Astrocyte (in vitro differentiated cells and primary cell): Measurements from ENCODE around the gene HECTD4. TPM values are rescaled to one million over a fixed set of nuclear protein-coding genes. Genes with fewer than 3 reads are reported as not detected.

ENCODE experiments used
- DNase-seq: peaks from one replicate; pipeline ENCODE4 v3.0.0-alpha.2; 2010; ENCODE audit warnings: low read depth
- FAIRE-seq: peaks from 2 replicates; lab custom pipeline; 2011; peaks lifted over from hg19 to GRCh38; lab: Jason Lieb, UNC
- H2AFZ ChIP-seq: 2 replicates; pipeline ENCODE4 v1.6.0; 2012; ENCODE audit warnings: low read depth, low read length, inconsistent platforms
- H3K27ac ChIP-seq: 2 replicates; pipeline ENCODE4 v1.5.1; 2011; ENCODE audit warnings: low read depth, low read length, inconsistent platforms
- H3K27me3 ChIP-seq: 2 replicates; pipeline ENCODE4 v1.6.0; 2011; ENCODE audit warnings: low read length, inconsistent platforms; ENCODE audit not compliant: insufficient read depth
- H3K36me3 ChIP-seq: 2 replicates; pipeline ENCODE4 v1.5.1; 2011; ENCODE audit warnings: low read length, inconsistent platforms; ENCODE audit not compliant: insufficient read depth
- H3K4me1 ChIP-seq: 2 replicates; pipeline ENCODE4 v1.5.1; 2011; ENCODE audit warnings: low read length, inconsistent platforms; ENCODE audit not compliant: insufficient read depth
- H3K4me2 ChIP-seq: 2 replicates; pipeline ENCODE4 v1.6.0; 2012; ENCODE audit warnings: low read length, inconsistent platforms
- H3K4me3 ChIP-seq: 2 replicates; pipeline ENCODE4 v1.5.1; 2011; ENCODE audit warnings: low read depth, mild to moderate bottlenecking, low read length, inconsistent platforms; ENCODE audit not compliant: insufficient read depth
- H3K79me2 ChIP-seq: 2 replicates; pipeline ENCODE4 v1.6.0; 2012; ENCODE audit warnings: mild to moderate bottlenecking, low read length, inconsistent platforms; ENCODE audit not compliant: insufficient read depth
- H3K9ac ChIP-seq: 2 replicates; pipeline ENCODE4 v1.6.0; 2012; ENCODE audit warnings: mild to moderate bottlenecking, low read length, inconsistent platforms
- H3K9me3 ChIP-seq: 2 replicates; pipeline ENCODE4 v1.5.1; 2012; ENCODE audit warnings: low read depth, mild to moderate bottlenecking, low read length, inconsistent platforms; ENCODE audit not compliant: insufficient read depth
- H4K20me1 ChIP-seq: 2 replicates; pipeline ENCODE4 v1.6.0; 2012; ENCODE audit warnings: low read length, inconsistent platforms; ENCODE audit not compliant: insufficient read depth
- H3K27ac Mint-ChIP-seq: one replicate; pipeline ENCODE4 v1.8.0; 2021; ENCODE audit warnings: mild to moderate bottlenecking, mixed read lengths; ENCODE audit not compliant: unreplicated experiment
- H3K27me3 Mint-ChIP-seq: one replicate; pipeline ENCODE4 v1.8.0; 2021; ENCODE audit warnings: low read depth, mixed read lengths; ENCODE audit not compliant: unreplicated experiment
- H3K36me3 Mint-ChIP-seq: one replicate; pipeline ENCODE4 v1.8.0; 2021; ENCODE audit warnings: low read depth, mixed read lengths; ENCODE audit not compliant: unreplicated experiment
- H3K4me1 Mint-ChIP-seq: one replicate; pipeline ENCODE4 v1.8.0; 2021; ENCODE audit warnings: low read depth, mixed read lengths; ENCODE audit not compliant: unreplicated experiment
- H3K4me3 Mint-ChIP-seq: one replicate; pipeline ENCODE4 v1.8.0; 2021; ENCODE audit warnings: mild to moderate bottlenecking, moderate library complexity, mixed read lengths; ENCODE audit not compliant: unreplicated experiment
- H3K9me3 Mint-ChIP-seq: one replicate; pipeline ENCODE4 v1.8.0; 2021; ENCODE audit warnings: mild to moderate bottlenecking, mixed read lengths; ENCODE audit not compliant: unreplicated experiment
- CTCF ChIP-seq: IDR thresholded peaks from 2 replicates; pipeline ENCODE4 v1.5.1; 2011; ENCODE audit warnings: low read depth, mild to moderate bottlenecking, inconsistent platforms, low read length, moderate library complexity; ENCODE audit not compliant: insufficient read depth
- EZH2 ChIP-seq: IDR thresholded peaks from 2 replicates; pipeline ENCODE4 v1.6.1; 2012; ENCODE audit warnings: mild to moderate bottlenecking, low read length, inconsistent platforms; ENCODE audit not compliant: insufficient read depth
- total RNA-seq: library from RNA; stranded (reverse); gene quantifications from 2 replicates; pipeline ENCODE4 v1.2.1, GENCODE V29; 2021

Gene HECTD4
- total RNA-seq, 1 donor from 2014 or later = 38.9 TPM

- Mint-ChIP-seq H3K27me3 (no peaks in the 10 kb centered on the region), H3K9me3 (no peaks in the 10 kb centered on the region), H3K27ac (no peak overlapping the region), H3K4me3 (no peak overlapping the region), H3K4me1 (no peaks in the 10 kb centered on the region), H3K36me3 (no peaks in the 10 kb centered on the region)
- H3K36me3 ChIP-seq = no peaks in the 10 kb centered on the region
- H3K27ac ChIP-seq = no peak overlapping the region
- no peak overlapping the region for H2AFZ ChIP-seq
- TF ChIP-seq CTCF (no peak), EZH2 (no peak)
- peaks cover 87% of the 10 kb centered on the region for H4K20me1 ChIP-seq
- H3K79me2 ChIP-seq = peaks cover 96% of the 10 kb centered on the region
- DNase-seq = no peak
- no peak overlapping the region for H3K4me3 ChIP-seq
- no peaks in the 10 kb centered on the region for H3K27me3 ChIP-seq
- no peak overlapping the region for H3K9ac ChIP-seq
- no peak for FAIRE-seq
- H3K4me2 ChIP-seq = no peak overlapping the region
- H3K9me3 ChIP-seq = no peaks in the 10 kb centered on the region
- no peaks in the 10 kb centered on the region for H3K4me1 ChIP-seq
These were observed 45.5 kb upstream of the HECTD4 start for GRCh38 chr12:112427760-112428159.

GRCh38 chr12:112425582-112426382 is 43.6 kb upstream of the HECTD4 start:
- no peaks in the 10 kb centered on the region for H3K36me3 Mint-ChIP-seq
- peaks cover 87% of the 10 kb centered on the region for H4K20me1 ChIP-seq
- no peak overlapping the region for H3K4me3 Mint-ChIP-seq
- no peaks in the 10 kb centered on the region for H3K27me3 Mint-ChIP-seq
- H3K27ac ChIP-seq = no peak overlapping the region
- FAIRE-seq (no peak), DNase-seq (no peak)
- H3K79me2 ChIP-seq = peaks cover 96% of the 10 kb centered on the region
- no peaks in the 10 kb centered on the region for H3K27me3 ChIP-seq
- no peaks in the 10 kb centered on the region for H3K9me3 Mint-ChIP-seq
- peaks cover under 1% of the 10 kb centered on the region for H3K4me1 ChIP-seq
- H3K36me3 ChIP-seq = no peaks in the 10 kb centered on the region
- no peak overlapping the region for H3K27ac Mint-ChIP-seq
- no peak for TF ChIP-seq CTCF
- no peak for TF ChIP-seq EZH2
- no peak overlapping the region for H3K4me3 ChIP-seq
- no peak overlapping the region for H3K9ac ChIP-seq
- H2AFZ ChIP-seq = no peak overlapping the region
- no peaks in the 10 kb centered on the region for H3K9me3 ChIP-seq
- peaks cover 9% of the 10 kb centered on the region for H3K4me1 Mint-ChIP-seq
- no peak overlapping the region for H3K4me2 ChIP-seq

DNA sequence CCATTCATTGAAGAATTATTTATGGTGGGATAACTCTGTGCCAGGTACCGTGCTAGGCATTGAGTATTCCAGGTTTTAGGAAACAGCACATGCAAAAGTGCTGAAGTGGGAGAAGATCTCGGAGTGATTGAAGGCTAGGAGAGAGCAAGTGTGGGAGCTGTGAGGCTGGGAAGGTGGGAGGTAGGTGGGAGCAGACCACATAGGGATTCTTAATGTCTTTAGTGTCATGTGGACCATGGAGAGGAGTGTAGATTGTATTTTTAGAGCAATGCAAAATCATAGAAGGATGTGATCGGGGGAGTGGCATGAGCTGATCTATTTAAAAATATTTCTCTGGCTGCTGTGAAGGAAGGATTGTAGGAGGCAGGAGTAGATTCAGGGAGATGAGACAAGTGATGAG is 41.9 kb upstream of the HECTD4 start:
- TF ChIP-seq EZH2 = no peak
- H3K4me3 Mint-ChIP-seq = no peak overlapping the region
- H3K4me2 ChIP-seq = no peak overlapping the region

More for the DNA sequence above, 41.9 kb upstream of the HECTD4 start:
- Mint-ChIP-seq H3K27me3 (no peaks in the 10 kb centered on the region), H3K36me3 (no peaks in the 10 kb centered on the region), H3K9me3 (no peaks in the 10 kb centered on the region), H3K4me1 (peaks cover 19% of the 10 kb centered on the region), H3K27ac (no peak overlapping the region)
- no peak overlapping the region for H3K27ac ChIP-seq
- no peak overlapping the region for H3K9ac ChIP-seq
- H3K36me3 ChIP-seq = no peaks in the 10 kb centered on the region
- H2AFZ ChIP-seq = no peak overlapping the region
- H3K9me3 ChIP-seq = no peaks in the 10 kb centered on the region
- no peak overlapping the region for H3K4me3 ChIP-seq
- peaks cover 84% of the 10 kb centered on the region for H4K20me1 ChIP-seq
- H3K4me1 ChIP-seq = peaks cover 4% of the 10 kb centered on the region
- H3K79me2 ChIP-seq = peaks cover 96% of the 10 kb centered on the region
- DNase-seq = no peak
- FAIRE-seq = no peak
- no peaks in the 10 kb centered on the region for H3K27me3 ChIP-seq
